ENCODE measurements around the gene MPV17L2. TPM values are rescaled to one million over a fixed set of nuclear protein-coding genes. Genes with fewer than 3 reads are reported as not detected.

The MPV17L2 gene
- total and polyA plus RNA-seq, 2 of the 4 experiments (the other 2 are of a cell fraction): 7.2 to 19.5 TPM

GRCh38 chr19:18223860-18224524 is 31.0 kb downstream of the MPV17L2 start:
- H3K14ac ChIP-seq (replicated peaks; ENCODE audit: low read depth, low read length): peak overlapping the region; percentile 85
- H2BK120ac ChIP-seq (ENCODE audit: low read depth, low read length): 0 out of 2 replicates have a peak overlapping the region, but pooled peaks have one; percentile 36
- no peaks in the 10 kb centered on the region for H3K36me3 ChIP-seq (ENCODE audit: control insufficient read depth, insufficient read depth, low read length)
- CTCF ChIA-PET: no interaction called here
- no peaks in the 10 kb centered on the region for H3K9me3 ChIP-seq (ENCODE audit: control insufficient read depth, insufficient read depth, low read length)
- peak overlapping the region; percentile 93 for H3K4me2 ChIP-seq (ENCODE audit: low read depth, low read length)
- no peaks in the 10 kb centered on the region for H3K79me1 ChIP-seq (ENCODE audit: low read depth in 1 of 2, low read length in 2 of 2)
- peak overlapping the region; percentile 12 to 96 for H4K8ac ChIP-seq (ENCODE audit: low read depth in 2 of 2, low read length in 2 of 2)
- peaks cover 7% of the 10 kb centered on the region for H3K4me1 ChIP-seq (ENCODE audit: control insufficient read depth, insufficient read depth, low read length)
- peak overlapping the region; percentile 94 for H4K5ac ChIP-seq (ENCODE audit: low read depth, low read length)
- H4K91ac ChIP-seq (ENCODE audit: insufficient read depth, low read depth, low read length): peak overlapping the region; percentile 60; the same call in 1 of the 2 replicates
- intact Hi-C loops (cut with micrococcal nuclease) (loop anchor here (1.0 kb wide), 1 partner anchor 16 kb away; no protein-coding TSS in a partner anchor), dilution Hi-C loops (cut with HindIII; ENCODE audit: low sequenced_read_pairs, unreplicated experiment) (no loop called here), in situ Hi-C loops (cut with MboI; ENCODE audit: low sequenced_read_pairs) (no loop called here)
- H2BK20ac ChIP-seq (ENCODE audit: low read depth, low read length): no peak overlapping the region
- ATAC-seq (ENCODE audit: low read depth): peak; percentile 3
- H2BK5ac ChIP-seq (ENCODE audit: low read depth, low read length, poor library complexity, severe bottlenecking): peak overlapping the region; percentile 22
- peak overlapping the region; percentile 73 for H3K9ac ChIP-seq (ENCODE audit: low read depth, low read length)
- no peak overlapping the region; the same call in 1 of the 2 replicates for H2AK5ac ChIP-seq (ENCODE audit: low read depth, low read length)
- peaks cover 3% of the 10 kb centered on the region; the same call in 1 of the 2 replicates for H3K27me3 ChIP-seq (ENCODE audit: control insufficient read depth, insufficient read depth, low read length)
- no peak overlapping the region; the same call in 2 of the 3 replicates for H2BK15ac ChIP-seq (ENCODE audit: low read depth, low read length)
- H3K56ac ChIP-seq (ENCODE audit: extremely low read depth, insufficient read depth, low read length): no peak overlapping the region
- H3K4me3 ChIP-seq (ENCODE audit: insufficient read depth, low read depth, low read length): peak overlapping the region; percentile 52
- H3K9me1 ChIP-seq (ENCODE audit: insufficient read depth, low read length): peaks cover 2% of the 10 kb centered on the region; the same call in 1 of the 2 replicates
- H3K4ac ChIP-seq (ENCODE audit: low read depth, low read length): peak overlapping the region; percentile 80
- POLR2A ChIA-PET (ENCODE audit: unreplicated experiment): interaction anchor here (0.6 to 1.0 kb wide), 2 partner anchors 49 to 57 kb away, joined by 3 to 6 read pairs; partner anchors contain the start of gene JUND
- H4K20me1 ChIP-seq (ENCODE audit: insufficient read depth, low read length): no peaks in the 10 kb centered on the region
- peak overlapping the region; percentile 79 for H3K18ac ChIP-seq (ENCODE audit: low read depth, low read length)
- WGBS, 2 experiments (ENCODE audit: extremely low coverage in 2 of 2, insufficient read length in 1 of 2): 1% methylated on average over 22 of the region's 39 CpGs; no CpG with 5 or more reads in 1 of the 2 experiments
- peak overlapping the region; percentile 96 for H2AFZ ChIP-seq (replicated peaks; ENCODE audit: low read length, poor library complexity)
- H3K27ac ChIP-seq (ENCODE audit: insufficient read depth, low read length): peak overlapping the region; percentile 58
- no peak for DNase-seq
- BruUV-seq (replicated peaks): no TSS peak
- H2AK9ac ChIP-seq (replicated peaks; ENCODE audit: low read depth, low read length, poor library complexity): peak overlapping the region; percentile 86
- H3K23ac ChIP-seq (ENCODE audit: low read depth, low read length): peak overlapping the region; percentile 64
- TF ChIP-seq USF2 (IDR thresholded peaks at IDR 0.05; ENCODE audit: low read depth, low read length) (no peak), CHD1 (IDR thresholded peaks at IDR 0.05; ENCODE audit: low read depth, low read length) (no peak), MXI1 (IDR thresholded peaks at IDR 0.05; ENCODE audit: borderline replicate concordance, low read depth, low read length) (no peak), RCOR1 (IDR thresholded peaks at IDR 0.05; ENCODE audit: insufficient replicate concordance, low read length) (no peak), MAZ (IDR thresholded peaks at IDR 0.05; ENCODE audit: borderline replicate concordance, low read depth, low read length) (no peak), RAD21 (IDR thresholded peaks at IDR 0.05; ENCODE audit: low read length) (no peak), ELK1 (IDR thresholded peaks at IDR 0.05; ENCODE audit: borderline replicate concordance, low read depth, low read length) (no peak), SMC3 (IDR thresholded peaks at IDR 0.05; ENCODE audit: low read depth, low read length) (no peak), BHLHE40 (IDR thresholded peaks at IDR 0.05; ENCODE audit: low read depth, low read length) (no peak), NFE2L2 (IDR thresholded peaks at IDR 0.05; ENCODE audit: low read depth, low read length) (no peak), CEBPB (IDR thresholded peaks at IDR 0.05; ENCODE audit: low read depth, low read length) (no peak), RFX5 (IDR thresholded peaks at IDR 0.05; ENCODE audit: low read depth, low read length) (no peak), POLR2A (IDR thresholded peaks at IDR 0.05; ENCODE audit: low read depth, low read length) (no peak), FOS (IDR thresholded peaks at IDR 0.05; ENCODE audit: low read depth, low read length) (no peak)
- TF ChIP-seq, protein P1, sequence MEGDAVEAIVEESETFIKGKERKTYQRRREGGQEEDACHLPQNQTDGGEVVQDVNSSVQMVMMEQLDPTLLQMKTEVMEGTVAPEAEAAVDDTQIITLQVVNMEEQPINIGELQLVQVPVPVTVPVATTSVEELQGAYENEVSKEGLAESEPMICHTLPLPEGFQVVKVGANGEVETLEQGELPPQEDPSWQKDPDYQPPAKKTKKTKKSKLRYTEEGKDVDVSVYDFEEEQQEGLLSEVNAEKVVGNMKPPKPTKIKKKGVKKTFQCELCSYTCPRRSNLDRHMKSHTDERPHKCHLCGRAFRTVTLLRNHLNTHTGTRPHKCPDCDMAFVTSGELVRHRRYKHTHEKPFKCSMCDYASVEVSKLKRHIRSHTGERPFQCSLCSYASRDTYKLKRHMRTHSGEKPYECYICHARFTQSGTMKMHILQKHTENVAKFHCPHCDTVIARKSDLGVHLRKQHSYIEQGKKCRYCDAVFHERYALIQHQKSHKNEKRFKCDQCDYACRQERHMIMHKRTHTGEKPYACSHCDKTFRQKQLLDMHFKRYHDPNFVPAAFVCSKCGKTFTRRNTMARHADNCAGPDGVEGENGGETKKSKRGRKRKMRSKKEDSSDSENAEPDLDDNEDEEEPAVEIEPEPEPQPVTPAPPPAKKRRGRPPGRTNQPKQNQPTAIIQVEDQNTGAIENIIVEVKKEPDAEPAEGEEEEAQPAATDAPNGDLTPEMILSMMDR (conservative IDR thresholded peaks at IDR 0.05; ENCODE audit: low read depth, low read length): no peak

Data from IMR-90 (cell line).